Measurements from ENCODE around the gene TXNL4B.
"Not testable (repeated sequence)": the region's sequence is repeated elsewhere in the genome, so short reads cannot be mapped to it uniquely, and the experiment has no call there.

Gene TXNL4B

GRCh38 chr16:72055911-72056310 is 37.5 kb downstream of the TXNL4B start:
- TF ChIP-seq, protein P1, sequence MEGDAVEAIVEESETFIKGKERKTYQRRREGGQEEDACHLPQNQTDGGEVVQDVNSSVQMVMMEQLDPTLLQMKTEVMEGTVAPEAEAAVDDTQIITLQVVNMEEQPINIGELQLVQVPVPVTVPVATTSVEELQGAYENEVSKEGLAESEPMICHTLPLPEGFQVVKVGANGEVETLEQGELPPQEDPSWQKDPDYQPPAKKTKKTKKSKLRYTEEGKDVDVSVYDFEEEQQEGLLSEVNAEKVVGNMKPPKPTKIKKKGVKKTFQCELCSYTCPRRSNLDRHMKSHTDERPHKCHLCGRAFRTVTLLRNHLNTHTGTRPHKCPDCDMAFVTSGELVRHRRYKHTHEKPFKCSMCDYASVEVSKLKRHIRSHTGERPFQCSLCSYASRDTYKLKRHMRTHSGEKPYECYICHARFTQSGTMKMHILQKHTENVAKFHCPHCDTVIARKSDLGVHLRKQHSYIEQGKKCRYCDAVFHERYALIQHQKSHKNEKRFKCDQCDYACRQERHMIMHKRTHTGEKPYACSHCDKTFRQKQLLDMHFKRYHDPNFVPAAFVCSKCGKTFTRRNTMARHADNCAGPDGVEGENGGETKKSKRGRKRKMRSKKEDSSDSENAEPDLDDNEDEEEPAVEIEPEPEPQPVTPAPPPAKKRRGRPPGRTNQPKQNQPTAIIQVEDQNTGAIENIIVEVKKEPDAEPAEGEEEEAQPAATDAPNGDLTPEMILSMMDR (IDR thresholded peaks at IDR 0.05; ENCODE audit: low read depth, low read length), result no peak
- H3K4me3 ChIP-seq (ENCODE audit: low read depth, low read length), result no peak overlapping the region

GRCh38 chr16:72054254-72054847 is 39.1 kb downstream of the TXNL4B start, which contains the start of gene HP:
Gene HP (plus strand): TSS chr16:72054505. CDS start chr16:72054653, 148 bp downstream.
- not testable (repeated sequence) for H3K4me3 ChIP-seq (ENCODE audit: low read depth, low read length)

- H3K4me3 ChIP-seq (ENCODE audit: low read depth, low read length), result no peak overlapping the region
- TF ChIP-seq, protein P1 (IDR thresholded peaks at IDR 0.05; ENCODE audit: low read depth, low read length), result no peak
Measured at GRCh38 chr16:72051818-72052217, 41.6 kb downstream of the TXNL4B start.

- TF ChIP-seq, protein P1 (IDR thresholded peaks at IDR 0.05; ENCODE audit: low read depth, low read length), result no peak
- H3K4me3 ChIP-seq (ENCODE audit: low read depth, low read length), result no peak overlapping the region
Measured at GRCh38 chr16:72050769-72051464, 42.5 kb downstream of the TXNL4B start.

GRCh38 chr16:72049110-72049509 is 44.3 kb downstream of the TXNL4B start:
- TF ChIP-seq, protein P1 (IDR thresholded peaks at IDR 0.05; ENCODE audit: low read depth, low read length), result no peak
- H3K4me3 ChIP-seq (ENCODE audit: low read depth, low read length), result no peak overlapping the region

DNA sequence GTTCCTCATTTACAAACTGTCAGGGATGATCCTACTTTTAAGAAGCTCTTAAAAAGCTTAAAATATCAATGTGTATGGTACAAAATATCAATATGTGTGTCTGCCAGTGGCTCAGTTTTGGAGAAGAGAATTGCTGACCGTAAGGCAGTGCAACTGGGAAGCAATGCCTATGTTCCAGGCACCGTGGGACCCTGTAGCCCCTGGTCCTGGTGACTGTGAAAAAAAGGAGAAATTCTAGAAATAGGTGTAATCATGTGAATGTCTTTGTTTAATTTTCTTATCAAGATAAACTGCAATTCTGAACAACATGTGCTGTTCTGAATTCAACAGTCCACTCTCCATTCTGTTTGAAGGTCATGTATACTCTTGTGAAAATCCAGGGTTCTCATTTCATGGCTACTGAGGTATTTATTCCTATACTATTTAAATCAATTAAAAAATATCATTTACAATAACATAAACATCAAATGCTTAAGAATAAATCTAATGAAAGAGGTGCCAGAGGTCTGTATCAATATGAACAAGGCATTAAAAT is 48.5 kb downstream of the TXNL4B start:
- TF ChIP-seq, protein P1 (IDR thresholded peaks at IDR 0.05; ENCODE audit: low read depth, low read length), result no peak
- H3K4me3 ChIP-seq (ENCODE audit: low read depth, low read length), result no peak overlapping the region

- TF ChIP-seq, protein P1 (IDR thresholded peaks at IDR 0.05; ENCODE audit: low read depth, low read length), result no peak
- no peak overlapping the region for H3K4me3 ChIP-seq (ENCODE audit: low read depth, low read length)
Measured at GRCh38 chr16:72044296-72044695, 49.1 kb downstream of the TXNL4B start.

Measured in WI38 (cell line).